NB4 (cell line): Measurements from ENCODE around the gene KAT2B.

Source experiments
- CTCF ChIP-seq: IDR thresholded peaks from one replicate; pipeline ENCODE4 v1.5.1; 2012; ENCODE audit warnings: low read depth, low read length
- MAX ChIP-seq: IDR thresholded peaks from 2 replicates; pipeline ENCODE4 v1.6.1; 2011; ENCODE audit warnings: low read depth, low read length
- MYC ChIP-seq: IDR thresholded peaks from 2 replicates; pipeline ENCODE4 v1.6.1; 2011; ENCODE audit warnings: low read depth, low read length
- POLR2A ChIP-seq: IDR thresholded peaks from 2 replicates; pipeline ENCODE4 v1.6.1; 2011; ENCODE audit warnings: mild to moderate bottlenecking; ENCODE audit not compliant: insufficient read length; ENCODE audit errors: extremely low read depth

GRCh38 chr3:20043825-20044224 is 3.6 kb downstream of the KAT2B start:
- TF ChIP-seq CTCF: no peak
- TF ChIP-seq POLR2A: no peak
- TF ChIP-seq MAX: no peak
- TF ChIP-seq MYC: no peak
